Measurements from ENCODE around the gene FLRT2. TPM values are rescaled to one million over a fixed set of nuclear protein-coding genes. Genes with fewer than 3 reads are reported as not detected.

Gene FLRT2
- total RNA-seq = 89.6 TPM

DNA sequence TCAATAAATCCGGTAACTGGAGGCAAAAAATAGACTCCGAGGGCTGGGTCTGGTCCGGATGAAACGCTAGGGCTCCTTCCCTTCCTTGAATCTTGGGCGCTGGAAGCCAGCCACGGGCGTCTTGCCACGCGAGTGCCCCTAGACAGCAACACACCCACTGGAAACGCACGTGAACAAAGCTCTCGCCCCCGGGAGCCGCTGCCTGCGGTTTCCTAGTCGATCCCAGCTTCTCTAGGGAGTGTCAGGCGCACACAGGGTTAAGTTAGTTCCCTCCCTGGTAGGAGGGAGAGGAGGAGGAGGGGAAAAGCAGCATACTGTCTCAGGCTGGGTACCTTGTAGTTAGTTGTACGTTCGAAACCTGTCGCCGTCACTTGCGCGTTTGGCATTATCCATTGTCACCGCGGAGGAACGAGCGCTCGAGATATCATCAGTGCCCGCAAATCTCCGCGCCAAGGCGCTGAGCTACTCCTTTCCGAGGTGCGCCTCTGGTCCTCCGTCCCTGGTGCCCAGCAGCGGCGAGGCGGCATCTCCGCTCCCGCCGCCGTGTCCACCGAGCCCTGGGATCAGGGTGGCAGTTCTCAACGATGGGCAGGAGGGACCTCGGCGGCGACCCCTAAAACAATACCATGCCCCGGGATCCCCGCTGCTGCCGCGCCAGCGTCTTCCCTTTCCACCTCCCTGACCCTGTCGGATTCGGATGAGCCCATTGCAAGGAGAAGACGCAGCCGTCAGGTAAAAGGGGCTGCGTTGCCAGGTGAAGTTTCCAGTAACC is at the start of gene FLRT2:
FLRT2 (plus strand) TSS at position 342 of the 772 bp plus-strand sequence. CDS start 91,371 bp downstream, outside the sequence.

Data from camera-type eye (tissue), 1 donor.